ENCODE data around the gene TMEM86B.
A peak's percentile ranks its signal among the peaks of the same experiment; 100 is the strongest.

The TMEM86B gene

DNA sequence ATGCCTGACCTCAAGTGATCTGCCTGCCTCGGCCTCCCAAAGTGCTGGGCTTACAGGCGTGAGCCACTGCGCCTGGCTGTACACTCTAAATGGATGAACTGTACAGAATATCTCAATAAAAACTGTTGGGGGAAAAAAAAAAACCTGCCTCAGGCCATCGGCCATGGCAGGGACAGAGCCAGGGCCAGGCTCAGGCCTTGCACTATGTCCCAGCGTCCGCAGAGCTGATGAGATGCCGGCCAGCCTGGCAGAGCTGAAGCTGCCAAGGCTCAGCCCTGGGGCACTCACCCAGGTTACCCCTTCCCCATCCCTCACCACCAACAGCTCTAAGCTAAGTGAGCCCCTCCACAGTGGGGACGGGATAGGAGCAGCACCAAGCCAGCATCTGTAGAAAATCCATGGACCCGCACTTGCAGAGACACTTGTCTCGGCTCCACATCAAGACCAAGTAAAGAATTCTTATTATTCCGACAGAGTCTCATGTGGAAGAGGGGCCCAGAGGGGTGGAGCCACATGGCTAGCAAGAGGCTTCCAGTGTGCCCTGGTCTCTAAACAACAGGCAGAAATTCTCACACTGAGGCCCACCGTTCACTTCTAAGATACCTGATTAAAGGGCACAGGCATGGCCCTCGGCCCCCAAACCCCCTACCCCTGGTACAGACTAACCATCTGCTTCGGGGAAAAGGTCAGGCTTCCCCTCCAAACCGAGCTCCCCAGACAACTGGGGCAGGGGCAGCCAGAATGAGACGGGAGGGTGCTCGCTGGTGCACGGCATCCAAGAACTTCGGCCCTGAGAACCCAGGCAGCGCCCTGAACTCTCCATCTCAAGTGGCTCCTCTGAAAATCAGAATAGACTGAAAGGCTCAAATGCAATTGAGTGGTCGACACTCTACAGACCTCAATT is 24.4 kb upstream of the TMEM86B start:
- H3K4me1 Mint-ChIP-seq, result peaks cover 61 to 97% of the 10 kb centered on the region in 2 donors
- H3K9me3 Mint-ChIP-seq, result no peaks in the 10 kb centered on the region
- no peak for DNase-seq
- ATAC-seq (replicated peaks), result no peak
- peak overlapping the region; percentile 96 for H3K27ac Mint-ChIP-seq
- H3K27me3 Mint-ChIP-seq, result no peaks in the 10 kb centered on the region
- peak overlapping the region; percentile 95 to 98 for H3K4me3 Mint-ChIP-seq
- peaks cover 33 to 52% of the 10 kb centered on the region in 2 donors for H3K36me3 Mint-ChIP-seq

DNA sequence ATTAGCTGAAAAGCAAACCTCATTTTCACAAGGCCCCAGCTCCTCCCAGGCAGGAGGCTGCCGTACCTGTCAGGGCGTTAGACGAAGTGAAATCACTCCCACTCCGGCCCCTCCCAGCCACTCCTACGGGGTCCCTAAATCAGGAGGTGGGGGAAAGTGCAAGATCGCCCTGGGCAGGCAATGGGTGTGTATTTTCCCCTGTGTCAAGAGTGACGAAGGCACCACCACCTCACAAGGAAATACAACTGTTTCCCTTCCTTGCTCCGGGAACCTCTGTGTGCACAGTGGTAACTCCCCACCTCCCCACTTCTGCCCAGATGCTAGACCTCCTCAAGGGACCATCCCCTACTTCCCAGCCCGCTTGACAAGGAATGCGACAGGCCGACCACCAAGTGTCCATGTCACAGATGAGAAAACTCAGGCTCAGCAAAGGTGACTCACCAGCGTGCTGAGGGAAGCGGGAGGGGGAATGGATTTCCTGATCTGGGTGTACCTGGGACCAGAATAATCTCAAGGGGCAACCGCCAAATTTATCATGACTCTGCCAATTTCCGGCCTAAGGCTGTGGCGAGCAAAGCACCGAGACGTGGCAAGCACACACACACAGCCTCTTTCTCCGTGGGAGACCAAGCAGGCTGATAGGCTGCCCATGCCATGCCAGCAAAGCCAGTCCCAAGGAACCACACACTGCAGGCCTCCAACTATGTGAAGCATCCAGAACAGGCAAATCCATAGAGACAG is 22.9 kb upstream of the TMEM86B start:
- peak; percentile 57 for DNase-seq
- Mint-ChIP-seq H3K4me1 (peaks cover 55 to 92% of the 10 kb centered on the region in 2 donors), H3K36me3 (peaks cover 22 to 39% of the 10 kb centered on the region in 2 donors), H3K27ac (peak overlapping the region; percentile 98), H3K4me3 (peak overlapping the region; percentile 85 to 98), H3K9me3 (no peaks in the 10 kb centered on the region), H3K27me3 (no peaks in the 10 kb centered on the region)
- peak; percentile 38 to 53 for ATAC-seq (replicated peaks)

DNA sequence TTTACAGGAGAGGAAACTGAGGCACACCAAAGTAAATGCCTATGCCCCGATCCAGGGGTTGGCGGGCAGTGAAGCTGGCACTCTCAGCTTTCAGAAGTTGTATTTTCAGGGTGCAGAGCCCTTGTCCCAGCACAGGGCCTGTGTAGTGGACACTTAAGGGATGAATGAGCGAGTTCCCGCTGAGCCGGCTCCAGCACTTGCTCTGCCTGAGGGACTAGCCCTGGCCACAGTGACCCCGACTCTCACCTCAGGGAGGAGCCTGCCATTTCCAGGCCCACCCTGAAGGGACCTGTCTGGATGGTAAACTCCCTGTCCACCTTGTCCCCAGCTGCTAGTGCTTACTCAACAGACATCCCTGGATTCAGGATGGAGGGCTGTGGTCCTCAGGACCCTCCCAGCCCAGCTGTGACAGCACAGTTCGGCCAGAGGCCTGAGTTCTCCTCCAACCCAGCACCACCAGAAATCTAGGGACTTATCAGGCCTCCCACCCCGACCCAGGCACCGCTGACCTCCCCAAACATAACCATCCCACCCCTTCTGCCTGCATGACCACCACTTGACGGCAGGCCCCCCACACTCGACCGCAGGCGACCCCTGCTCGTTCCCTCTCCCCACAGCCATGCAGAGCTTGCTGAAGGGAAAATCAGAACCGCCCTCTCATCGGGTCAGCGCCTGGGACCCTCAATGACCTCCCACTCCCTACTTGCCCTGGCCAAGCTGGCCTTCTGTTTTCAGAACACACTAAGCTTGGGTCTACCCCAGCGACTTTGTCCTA is 21.9 kb upstream of the TMEM86B start:
- peak overlapping the region; percentile 85 to 98 for H3K4me3 Mint-ChIP-seq

DNA sequence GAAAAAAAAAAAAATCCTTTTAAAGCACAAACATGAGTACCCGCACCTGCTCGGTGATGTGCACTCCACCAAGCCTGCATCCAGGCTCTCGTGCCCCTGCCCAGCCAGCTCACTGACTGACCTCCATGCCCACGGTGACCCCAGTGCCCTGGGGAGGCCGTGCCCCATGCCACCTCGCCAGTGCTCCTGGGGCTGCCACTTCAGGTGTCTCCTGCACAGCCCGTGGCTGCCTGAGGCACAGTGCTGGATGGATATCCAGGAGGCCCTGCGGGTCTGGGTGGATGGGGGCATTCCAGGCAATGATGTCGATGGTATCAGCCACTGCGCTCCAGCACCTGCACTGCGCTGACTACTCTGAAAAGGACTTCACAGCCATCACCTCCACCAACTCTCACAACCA is 21.3 kb upstream of the TMEM86B start:
- DNase-seq (no peak), ATAC-seq (replicated peaks) (no peak)
- Mint-ChIP-seq H3K27me3 (no peaks in the 10 kb centered on the region), H3K9me3 (no peaks in the 10 kb centered on the region), H3K4me1 (peaks cover 46 to 75% of the 10 kb centered on the region in 2 donors), H3K4me3 (no peak overlapping the region), H3K36me3 (peaks cover 15 to 29% of the 10 kb centered on the region in 2 donors), H3K27ac (no peak overlapping the region)

More for the DNA sequence above, 21.9 kb upstream of the TMEM86B start:
- no peak for DNase-seq
- peak overlapping the region; percentile 98 for H3K27ac Mint-ChIP-seq
- no peak for ATAC-seq (replicated peaks)
- H3K4me1 Mint-ChIP-seq, result peaks cover 46 to 81% of the 10 kb centered on the region in 2 donors
- no peaks in the 10 kb centered on the region for H3K9me3 Mint-ChIP-seq
- H3K27me3 Mint-ChIP-seq, result no peaks in the 10 kb centered on the region
- peaks cover 13 to 34% of the 10 kb centered on the region in 2 donors for H3K36me3 Mint-ChIP-seq

DNA sequence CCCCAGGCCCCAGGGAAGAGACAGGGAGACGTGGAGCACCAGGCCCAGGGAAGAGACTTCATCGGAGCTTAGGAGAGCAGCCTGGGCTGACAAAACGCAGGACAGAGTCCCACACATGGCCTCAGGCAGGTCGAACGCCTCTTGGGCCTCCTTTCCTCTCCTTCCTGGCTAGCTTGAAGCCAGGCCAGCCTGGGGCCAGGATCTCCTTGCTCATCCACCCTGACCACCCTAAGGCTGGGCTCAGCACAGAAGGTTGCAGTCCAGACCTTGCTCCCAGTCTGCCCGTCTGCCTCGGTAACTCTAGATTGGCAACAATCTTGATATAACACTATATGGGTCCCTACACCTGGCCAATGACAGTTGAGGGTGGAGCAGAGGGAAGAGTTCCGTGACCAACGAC is 20.1 kb upstream of the TMEM86B start:
- Mint-ChIP-seq H3K4me3 (no peak overlapping the region), H3K36me3 (peaks cover 23 to 35% of the 10 kb centered on the region in 2 donors), H3K9me3 (no peaks in the 10 kb centered on the region), H3K4me1 (peaks cover 39 to 63% of the 10 kb centered on the region in 2 donors), H3K27ac (peak overlapping the region; percentile 87), H3K27me3 (no peaks in the 10 kb centered on the region)
- DNase-seq (no peak), ATAC-seq (replicated peaks) (no peak)

DNA sequence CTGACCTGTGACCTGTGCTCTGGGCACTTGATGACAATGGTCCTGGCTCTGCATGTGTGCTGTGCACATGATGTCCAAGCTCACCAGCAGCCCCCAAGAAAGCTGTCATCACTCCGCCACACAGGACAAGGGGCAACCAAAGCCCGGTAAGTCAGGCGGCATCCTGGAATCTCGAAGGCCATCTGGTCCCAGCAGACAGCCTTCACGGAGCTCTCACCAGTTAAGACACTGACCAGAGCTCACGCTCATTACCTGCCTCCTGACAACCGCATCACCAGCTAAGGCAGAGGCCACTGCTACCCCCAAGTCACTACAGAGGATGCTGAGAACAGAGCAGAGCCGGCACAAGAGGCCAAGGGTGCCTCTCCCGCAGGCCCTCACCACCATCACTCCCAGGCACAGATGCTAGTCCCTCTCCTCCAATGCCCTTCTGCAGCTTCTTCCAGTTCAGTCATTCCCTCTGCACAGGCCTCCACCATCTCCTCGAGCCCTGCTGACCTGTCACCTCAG is 19.7 kb upstream of the TMEM86B start:
- peak overlapping the region; percentile 87 for H3K27ac Mint-ChIP-seq
- no peaks in the 10 kb centered on the region for H3K9me3 Mint-ChIP-seq
- no peak for DNase-seq
- H3K27me3 Mint-ChIP-seq, result no peaks in the 10 kb centered on the region
- no peak for ATAC-seq (replicated peaks)
- peaks cover 21 to 33% of the 10 kb centered on the region in 2 donors for H3K36me3 Mint-ChIP-seq
- H3K4me1 Mint-ChIP-seq, result peaks cover 34 to 59% of the 10 kb centered on the region in 2 donors
- no peak overlapping the region for H3K4me3 Mint-ChIP-seq

DNA sequence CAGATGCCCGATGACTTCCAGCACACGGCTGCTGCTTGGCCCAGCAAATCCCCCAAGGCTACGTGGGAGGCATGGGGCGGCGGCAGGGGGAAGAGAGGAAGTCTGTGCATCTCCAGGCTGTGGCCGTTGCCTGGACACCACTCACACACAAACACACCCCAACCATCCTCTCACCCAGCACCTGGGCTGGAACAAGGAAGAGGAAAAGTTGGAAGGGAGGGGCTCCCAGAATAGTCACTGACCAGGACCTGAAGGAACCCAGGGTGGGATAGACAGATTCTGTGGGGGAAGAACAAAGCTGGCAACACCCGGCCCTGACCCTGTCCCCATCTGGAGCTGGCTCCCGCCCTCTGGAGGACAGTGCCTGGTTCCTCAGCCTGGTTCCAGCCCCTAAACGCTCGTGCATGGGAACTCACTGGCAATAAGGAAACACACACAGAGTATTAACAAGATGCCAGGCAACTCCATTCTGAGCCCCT is 19.1 kb upstream of the TMEM86B start:
- Mint-ChIP-seq H3K4me1 (peaks cover 30 to 55% of the 10 kb centered on the region in 2 donors), H3K9me3 (no peaks in the 10 kb centered on the region), H3K27me3 (no peaks in the 10 kb centered on the region), H3K36me3 (peaks cover 26 to 36% of the 10 kb centered on the region in 2 donors), H3K4me3 (no peak overlapping the region), H3K27ac (no peak overlapping the region)
- DNase-seq, result no peak
- ATAC-seq (replicated peaks), result no peak

DNA sequence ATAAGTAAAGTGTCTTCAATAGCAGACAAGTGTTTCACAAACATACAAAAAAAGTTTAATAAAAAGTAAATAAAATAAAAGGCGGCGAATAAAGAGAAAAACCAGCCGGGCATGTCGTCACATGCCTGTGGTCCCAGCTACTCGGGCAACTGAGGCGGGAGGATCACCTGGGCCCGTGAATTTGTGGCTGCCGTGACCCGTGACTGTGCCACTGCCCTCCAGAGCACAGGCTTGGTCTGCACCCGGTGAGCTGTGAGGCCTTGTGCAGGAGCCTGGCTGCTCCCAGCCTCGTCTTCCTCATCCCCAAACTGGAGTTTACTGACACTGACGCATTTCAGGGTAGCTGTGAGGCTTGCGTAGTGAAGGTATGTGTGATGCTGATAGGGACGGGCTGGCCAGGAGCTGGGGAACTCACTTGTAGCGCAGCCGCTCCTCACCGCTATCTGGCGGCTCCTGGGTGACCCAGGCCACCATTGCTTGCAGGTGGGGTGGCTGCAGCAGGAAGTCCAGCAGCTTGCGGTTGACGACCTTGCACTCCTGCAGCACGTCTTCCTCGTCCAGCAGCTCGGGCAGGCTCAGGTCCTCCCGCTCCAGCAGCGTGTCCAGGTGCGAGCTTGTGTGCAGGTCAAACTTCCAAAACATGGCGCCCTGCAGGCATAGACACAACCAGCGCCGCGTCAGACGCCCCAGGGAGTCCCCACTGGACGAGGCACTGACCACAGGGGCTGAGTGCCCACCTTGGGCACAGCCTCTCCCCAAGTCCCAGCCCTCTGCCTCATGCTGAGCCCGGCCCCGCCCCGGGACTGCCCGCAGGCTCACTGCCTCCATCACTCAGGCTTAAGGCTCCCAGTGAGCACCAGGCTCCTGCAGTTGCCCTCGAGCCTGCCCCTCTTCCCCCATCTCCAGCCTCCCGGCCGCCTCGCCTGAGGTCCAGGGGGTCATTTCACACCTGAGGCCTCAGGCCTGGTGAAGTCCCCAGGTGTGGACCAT is 18.2 kb upstream of the TMEM86B start:
- Mint-ChIP-seq H3K36me3 (peaks cover 29 to 38% of the 10 kb centered on the region in 2 donors), H3K9me3 (no peaks in the 10 kb centered on the region), H3K4me3 (no peak overlapping the region), H3K27ac (no peak overlapping the region), H3K27me3 (no peaks in the 10 kb centered on the region), H3K4me1 (peaks cover 28 to 48% of the 10 kb centered on the region in 2 donors)
- ATAC-seq (replicated peaks) (no peak), DNase-seq (no peak)

DNA sequence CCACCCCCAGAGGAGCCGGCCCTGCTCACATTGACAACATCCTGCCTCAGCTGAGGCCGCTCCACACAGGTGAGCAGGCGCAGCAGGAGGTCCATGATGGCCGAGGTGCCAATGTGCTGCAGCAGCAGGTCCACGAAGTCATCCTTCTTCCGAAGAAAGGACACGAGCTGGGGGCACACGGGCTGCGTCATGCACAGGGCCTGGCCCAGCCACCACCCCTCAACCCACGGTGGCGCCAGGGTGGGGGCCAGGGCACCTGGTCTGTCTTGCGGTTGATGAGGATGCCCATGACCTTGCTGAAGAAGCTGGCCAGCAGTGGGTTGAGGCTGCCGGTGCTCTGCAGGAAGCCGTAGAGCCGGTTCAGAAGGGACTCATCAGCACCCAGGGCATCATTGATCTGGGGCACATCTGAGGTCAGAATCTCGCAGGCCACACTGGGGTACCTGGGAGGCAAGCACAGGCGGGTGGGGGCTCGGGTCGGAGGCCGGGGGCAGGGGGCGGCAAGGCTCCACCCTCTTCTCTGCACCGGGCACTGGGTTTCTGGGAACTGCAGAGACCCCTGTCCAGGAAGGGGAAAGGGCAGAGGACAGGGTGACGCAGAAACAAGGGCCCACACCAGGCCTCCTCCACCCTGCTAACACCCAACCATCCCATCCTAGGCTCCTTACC is 16.8 kb upstream of the TMEM86B start:
- ATAC-seq (replicated peaks) (no peak), DNase-seq (no peak)
- H3K9me3 Mint-ChIP-seq, result no peaks in the 10 kb centered on the region
- peaks cover 18 to 34% of the 10 kb centered on the region in 2 donors for H3K4me1 Mint-ChIP-seq
- H3K27me3 Mint-ChIP-seq, result no peaks in the 10 kb centered on the region
- no peak overlapping the region for H3K4me3 Mint-ChIP-seq
- peaks cover 28 to 35% of the 10 kb centered on the region in 2 donors for H3K36me3 Mint-ChIP-seq
- no peak overlapping the region for H3K27ac Mint-ChIP-seq

DNA sequence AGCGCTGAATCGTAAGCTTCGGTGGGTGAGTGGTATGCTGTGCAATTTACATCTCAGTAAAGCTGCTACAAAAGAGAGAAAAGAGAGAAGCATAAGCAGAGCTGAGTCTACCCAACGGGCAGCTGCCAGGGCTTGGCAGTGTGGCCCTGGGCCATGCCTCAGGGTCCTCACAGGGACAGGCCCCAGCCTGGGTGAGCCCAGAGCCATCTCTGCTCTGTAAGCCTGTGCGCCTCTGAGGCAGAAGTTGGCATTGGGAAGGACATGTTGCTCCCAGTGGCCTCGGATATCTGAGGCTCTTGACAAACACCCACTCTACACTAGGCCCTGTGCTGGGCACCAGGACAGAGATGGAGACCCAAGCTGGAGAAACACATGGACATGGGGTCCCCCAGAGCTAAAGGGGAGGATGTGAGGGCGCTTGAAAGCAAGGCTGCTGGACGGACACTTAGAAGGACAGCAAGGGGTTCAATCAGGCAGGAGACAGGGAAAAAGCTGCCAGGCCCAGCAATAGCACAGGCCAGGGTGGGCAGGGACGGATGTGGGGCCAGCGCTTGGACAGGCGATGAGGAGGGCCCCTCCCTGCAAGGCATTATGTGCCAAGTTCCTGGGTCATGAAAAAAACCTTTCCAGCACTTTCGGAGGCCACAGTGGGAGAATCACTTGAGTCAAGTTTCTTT is 15.6 kb upstream of the TMEM86B start:
- H3K9me3 Mint-ChIP-seq, result no peaks in the 10 kb centered on the region
- no peak overlapping the region for H3K4me3 Mint-ChIP-seq
- H3K36me3 Mint-ChIP-seq, result peaks cover 28 to 38% of the 10 kb centered on the region in 2 donors
- peaks cover 16 to 24% of the 10 kb centered on the region in 2 donors for H3K4me1 Mint-ChIP-seq
- H3K27ac Mint-ChIP-seq, result no peak overlapping the region
- ATAC-seq (replicated peaks) (no peak), DNase-seq (no peak)
- no peaks in the 10 kb centered on the region for H3K27me3 Mint-ChIP-seq

DNA sequence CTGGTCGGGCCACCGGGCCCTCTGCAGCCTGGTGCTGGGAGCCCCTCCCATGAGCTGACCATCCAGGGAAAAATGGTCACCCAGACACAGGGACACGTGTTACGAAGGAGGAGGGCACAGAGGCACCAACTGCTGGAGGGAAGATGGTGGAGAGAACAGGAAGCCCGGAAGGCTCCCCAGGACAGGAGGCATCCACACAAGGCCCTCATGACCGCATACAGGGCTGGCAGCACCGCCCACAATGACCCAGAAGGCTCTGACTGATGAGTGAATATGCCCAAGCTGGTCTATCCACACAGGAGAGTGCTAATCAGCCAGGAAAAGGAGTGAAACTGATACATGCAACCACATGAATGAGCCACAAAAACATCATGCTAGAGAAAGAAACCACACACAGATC is 14.0 kb upstream of the TMEM86B start:
- no peak overlapping the region for H3K27ac Mint-ChIP-seq
- H3K9me3 Mint-ChIP-seq, result no peaks in the 10 kb centered on the region
- H3K27me3 Mint-ChIP-seq, result no peaks in the 10 kb centered on the region
- DNase-seq (no peak), ATAC-seq (replicated peaks) (no peak)
- peaks cover 28 to 46% of the 10 kb centered on the region in 2 donors for H3K36me3 Mint-ChIP-seq
- peaks cover 6 to 8% of the 10 kb centered on the region in 2 donors for H3K4me1 Mint-ChIP-seq
- no peak overlapping the region for H3K4me3 Mint-ChIP-seq

DNA sequence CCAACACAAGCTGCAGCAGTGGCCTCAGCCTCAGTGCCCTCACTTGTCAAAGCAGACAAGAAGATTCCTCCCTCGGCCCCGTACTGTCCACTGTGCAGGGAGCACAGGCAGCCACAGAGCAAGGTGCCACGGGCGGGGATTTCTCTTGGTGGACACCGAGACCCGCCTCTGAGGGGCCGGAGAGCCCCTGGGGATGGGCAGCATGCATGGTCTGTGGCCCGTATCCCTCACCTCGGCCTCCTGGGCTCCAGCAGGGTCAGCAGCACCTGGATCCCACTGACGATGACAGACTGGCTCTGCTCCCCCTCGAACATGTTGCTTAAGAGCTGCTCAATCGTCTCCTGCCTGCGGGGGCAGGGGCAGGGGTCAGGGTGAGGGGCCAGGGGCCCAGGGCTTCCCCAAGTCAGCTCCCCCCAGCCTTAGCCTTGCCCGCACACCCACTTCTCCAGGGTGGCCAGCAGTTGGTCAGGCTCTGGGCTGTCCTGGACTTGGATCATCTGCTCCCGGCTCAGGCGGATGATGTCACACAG is 13.4 kb upstream of the TMEM86B start:
- H3K36me3 Mint-ChIP-seq, result peaks cover 32 to 51% of the 10 kb centered on the region in 2 donors
- H3K27ac Mint-ChIP-seq, result no peak overlapping the region
- DNase-seq, result no peak
- no peaks in the 10 kb centered on the region for H3K27me3 Mint-ChIP-seq
- no peak for ATAC-seq (replicated peaks)
- H3K9me3 Mint-ChIP-seq, result no peaks in the 10 kb centered on the region
- peaks cover 4 to 6% of the 10 kb centered on the region in 2 donors for H3K4me1 Mint-ChIP-seq
- H3K4me3 Mint-ChIP-seq, result no peak overlapping the region
